GM19395 (cell line): ENCODE data around the gene S1PR5.

Experiments
- ATAC-seq: cut with Tn5 transposase; IDR thresholded peaks from one replicate; pipeline ENCODE4 v1.9.1; 2021; ENCODE audit warnings: mild to moderate bottlenecking, moderate library complexity; ENCODE audit not compliant: unreplicated experiment

S1PR5 gene

GRCh38 chr19:10473192-10473591, 44.1 kb downstream of the S1PR5 start:
- ATAC-seq, result no peak

- no peak for ATAC-seq
Observed at GRCh38 chr19:10471909-10472308, 45.3 kb downstream of the S1PR5 start.

GRCh38 chr19:10468133-10468532, 49.1 kb downstream of the S1PR5 start:
- no peak for ATAC-seq

GRCh38 chr19:10467104-10467706, 50.0 kb downstream of the S1PR5 start:
- ATAC-seq, result no peak

- ATAC-seq, result no peak
Observed at GRCh38 chr19:10464456-10464855, 52.8 kb downstream of the S1PR5 start.
